ENCODE measurements around the gene ARHGEF25.

- TF ChIP-seq ZNF124 (CRISPR knock-in tag; IDR thresholded peaks at IDR 0.05), result no peak
- TF ChIP-seq HINFP (CRISPR knock-in tag; IDR thresholded peaks at IDR 0.05; ENCODE audit: low read depth), result no peak
- TF ChIP-seq MAFF (IDR thresholded peaks at IDR 0.05; ENCODE audit: low read depth, low read length), result no peak
- TF ChIP-seq CTCF (CRISPR knock-in tag; IDR thresholded peaks at IDR 0.05), result no peak
- no peak for TF ChIP-seq ARID2 (CRISPR knock-in tag; IDR thresholded peaks at IDR 0.05; ENCODE audit: borderline replicate concordance)
- TF ChIP-seq WIZ (CRISPR knock-in tag; IDR thresholded peaks at IDR 0.05), result no peak
- no peak for TF ChIP-seq TAF1 (CRISPR knock-in tag; IDR thresholded peaks at IDR 0.05)
- no peak for TF ChIP-seq ZSCAN29 (CRISPR knock-in tag; conservative IDR thresholded peaks at IDR 0.05)
- no peak for TF ChIP-seq CHCHD3 (CRISPR knock-in tag; IDR thresholded peaks at IDR 0.05)
- TF ChIP-seq NBN (conservative IDR thresholded peaks at IDR 0.05), result no peak
- TF ChIP-seq SUZ12 (IDR thresholded peaks at IDR 0.05; ENCODE audit: low read depth, low read length), result no peak
- no peak for TF ChIP-seq PBX2 (CRISPR knock-in tag; IDR thresholded peaks at IDR 0.05)
- TF ChIP-seq ZNF235 (CRISPR knock-in tag; IDR thresholded peaks at IDR 0.05; ENCODE audit: borderline replicate concordance), result no peak
Observed at GRCh38 chr12:57626111-57626920, 15.1 kb downstream of the ARHGEF25 start.
